DMS53 (cell line): ENCODE results near the gene ADCY6.

Experiments used
- DNase-seq: peaks from one replicate; lab custom pipeline; 2025; lab: John Stamatoyannopoulos, UW

Gene ADCY6

DNA sequence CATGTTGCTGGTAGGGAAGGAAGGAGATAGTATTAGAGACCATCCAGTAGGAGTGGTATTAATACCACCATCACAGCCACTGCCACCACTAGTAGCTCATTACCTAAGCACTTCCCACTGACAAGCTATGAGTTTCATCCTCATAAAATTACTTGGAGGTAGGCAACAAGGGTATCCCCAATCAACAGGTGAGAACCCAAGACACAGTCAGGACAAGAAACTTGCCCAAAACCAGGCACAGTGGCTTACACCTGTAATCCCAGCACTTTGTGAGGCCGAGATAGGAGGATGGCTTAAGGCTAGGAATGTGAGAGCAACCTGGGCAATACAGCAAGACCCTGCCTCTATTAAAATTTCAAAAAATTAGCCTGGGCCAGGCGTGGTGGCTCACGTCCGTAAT is 5.5 kb downstream of the ADCY6 start:
- DNase-seq, result no peak

DNA sequence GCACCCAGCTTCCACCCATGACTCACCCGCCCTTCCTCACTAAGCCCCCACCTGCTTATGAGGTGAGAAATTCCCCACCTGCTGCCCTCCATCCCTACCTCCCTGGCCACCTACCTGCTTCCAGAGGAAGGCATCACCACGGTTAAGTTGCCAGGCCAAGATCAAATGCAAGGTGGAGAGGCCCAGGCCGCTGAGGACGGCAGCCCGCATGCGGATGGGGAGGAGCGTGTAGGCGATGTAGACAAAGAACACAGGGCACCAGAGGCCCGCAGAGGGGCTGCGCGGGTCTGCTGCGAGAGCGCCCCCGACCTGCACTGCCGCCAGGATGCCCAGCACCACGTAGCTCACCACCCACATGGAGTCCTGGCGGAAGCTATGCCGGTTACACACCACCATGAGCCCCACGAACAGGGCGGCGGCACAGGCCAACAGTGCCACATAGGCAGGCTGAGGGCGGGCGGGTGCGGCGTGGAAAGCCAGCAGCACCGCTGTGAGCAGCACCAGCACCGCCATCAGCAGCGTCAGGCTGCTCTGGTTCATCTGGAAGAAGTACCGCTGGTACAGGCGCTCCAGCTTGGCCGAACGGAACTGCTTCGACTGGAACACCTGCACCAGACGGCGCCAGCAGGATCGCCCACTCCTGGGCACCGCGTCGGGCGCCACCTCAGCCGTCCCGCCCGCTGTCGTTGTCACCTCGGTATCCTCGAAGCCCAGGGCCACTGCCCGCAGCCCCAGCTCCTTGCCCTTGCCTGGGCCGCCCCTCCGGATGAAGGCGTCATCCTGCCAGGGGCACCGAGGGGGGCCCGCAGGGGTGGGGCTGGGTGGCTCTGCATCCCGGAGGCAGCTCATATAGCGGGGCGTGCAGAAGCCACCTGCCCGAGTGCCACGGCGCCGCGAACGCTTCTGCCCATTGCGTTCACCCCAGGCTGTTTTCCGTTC is 6.2 kb downstream of the ADCY6 start:
- no peak for DNase-seq

DNA sequence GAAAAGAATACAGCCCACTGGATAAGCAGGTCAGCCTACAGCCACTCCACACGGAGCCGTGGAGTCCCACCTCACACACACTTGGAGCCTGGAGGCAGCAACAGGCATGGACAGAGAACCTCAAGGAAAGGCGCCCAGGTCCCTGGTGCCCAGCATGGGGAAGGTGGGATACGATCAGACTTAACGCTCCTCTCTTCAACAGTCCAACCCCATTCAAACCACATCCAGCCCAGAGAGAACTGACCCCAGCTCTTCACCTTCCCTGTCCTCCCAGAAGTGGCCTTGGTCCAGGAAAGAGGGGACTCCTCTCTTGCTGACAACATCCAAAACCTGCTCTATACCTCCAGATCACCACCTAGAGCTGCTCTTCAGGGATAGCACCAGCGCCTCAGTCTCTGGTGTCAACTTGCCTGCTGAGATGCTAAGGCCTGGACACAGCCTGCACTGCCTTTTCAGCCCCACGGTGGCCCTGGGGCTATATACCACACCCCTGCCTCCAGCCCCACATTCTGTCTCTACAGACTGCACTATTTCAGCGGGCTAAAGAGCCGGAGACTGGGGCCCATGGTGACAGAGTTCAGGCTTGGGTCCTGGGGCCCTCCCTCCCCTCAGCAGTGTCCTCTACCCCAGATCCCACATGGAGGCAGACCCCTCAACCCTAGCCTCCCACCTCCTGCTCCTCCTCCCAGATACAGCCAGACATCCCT is 7.0 kb downstream of the ADCY6 start:
- DNase-seq, result no peak

DNA sequence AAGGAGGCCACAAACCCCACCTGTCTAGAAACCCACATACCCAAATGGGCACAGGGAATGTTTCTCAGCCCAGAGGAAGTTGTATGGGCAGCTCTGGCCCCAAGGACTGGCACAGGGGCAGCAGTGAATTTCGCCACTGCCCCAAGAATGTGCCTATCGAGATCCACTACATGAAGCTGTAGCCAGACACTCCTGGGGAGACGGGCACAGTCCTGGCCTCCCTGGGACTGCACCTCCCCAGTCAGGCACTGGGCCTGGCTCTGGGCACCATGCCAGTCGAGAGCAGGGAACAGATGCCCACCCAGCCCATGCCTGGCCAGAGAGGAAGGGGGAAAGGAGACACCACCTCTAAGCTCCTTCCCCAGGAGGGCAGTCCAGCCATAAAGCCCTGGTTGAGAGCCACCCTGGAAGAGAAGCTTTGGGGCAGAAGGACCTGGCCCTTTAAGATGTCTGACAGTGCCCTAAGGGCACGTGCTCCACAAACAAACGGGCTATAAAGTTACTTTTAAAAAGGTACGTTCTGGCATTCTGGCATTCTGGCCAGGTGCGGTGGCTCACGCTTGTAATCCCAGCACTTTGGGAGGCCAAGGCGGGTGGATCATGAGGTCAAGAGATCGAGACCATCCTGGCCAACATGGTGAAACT is 8.4 kb downstream of the ADCY6 start:
- DNase-seq, result no peak

DNA sequence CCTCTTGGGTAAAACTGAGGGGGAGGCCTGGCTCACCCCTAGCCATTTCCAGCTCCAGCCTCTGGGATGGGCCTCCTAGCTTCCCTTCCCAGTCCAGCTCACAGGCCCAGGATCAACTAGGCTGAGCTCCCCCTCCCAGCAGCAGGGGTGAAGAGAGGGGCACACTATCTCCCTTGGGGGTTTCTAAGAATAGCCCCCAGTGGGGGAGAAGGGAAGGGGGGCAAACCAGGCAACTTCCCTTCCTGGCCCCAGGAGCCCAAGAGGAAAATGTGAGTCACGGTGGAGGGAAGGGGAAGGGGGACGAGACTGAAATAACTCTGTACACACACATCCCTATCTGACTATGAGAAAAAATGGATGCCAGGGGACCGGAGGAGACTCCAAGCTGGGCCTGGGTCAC is 9.0 kb downstream of the ADCY6 start:
- no peak for DNase-seq

DNA sequence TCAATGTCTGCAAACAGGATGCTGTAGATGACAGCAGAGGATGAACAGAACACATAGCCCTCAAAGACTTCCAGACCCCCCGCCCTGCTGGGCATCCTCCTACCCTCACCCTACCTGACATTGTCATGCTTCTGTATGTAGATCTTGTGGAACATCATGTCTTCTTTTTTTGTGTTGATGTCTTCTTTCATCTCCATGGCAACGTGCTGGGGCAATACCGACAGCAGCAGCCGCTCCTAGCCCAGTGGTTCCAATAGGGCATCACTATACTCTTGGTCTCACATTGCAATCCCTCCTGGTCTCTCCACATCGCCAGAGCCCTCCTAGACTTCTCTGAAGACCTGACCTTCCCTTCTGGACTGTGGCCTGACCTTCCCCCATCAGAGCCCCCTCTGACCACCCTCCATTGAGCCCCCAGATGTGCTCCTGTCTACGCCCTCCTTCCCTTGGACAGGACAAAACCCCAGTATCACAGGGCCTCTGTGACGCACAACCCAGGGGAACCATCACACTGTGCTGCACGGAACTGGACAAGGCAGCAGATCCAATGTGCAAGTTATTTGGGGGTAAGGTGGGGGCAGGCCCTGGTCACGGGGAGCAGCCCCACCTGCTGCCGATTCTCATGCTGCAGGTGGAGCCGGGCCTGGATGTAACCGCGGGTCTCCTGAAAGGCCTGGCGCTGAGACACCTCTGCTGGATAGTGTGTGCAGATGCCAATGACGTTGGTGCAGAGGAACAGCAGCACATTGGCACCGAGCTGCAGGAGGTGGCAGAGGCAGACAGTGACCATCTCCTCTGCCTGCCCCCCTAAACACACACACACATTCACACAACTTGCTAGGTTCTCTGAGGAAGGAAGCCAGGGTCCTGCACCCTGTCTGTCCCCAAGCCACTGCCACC is 11.1 kb downstream of the ADCY6 start:
- no peak for DNase-seq

DNA sequence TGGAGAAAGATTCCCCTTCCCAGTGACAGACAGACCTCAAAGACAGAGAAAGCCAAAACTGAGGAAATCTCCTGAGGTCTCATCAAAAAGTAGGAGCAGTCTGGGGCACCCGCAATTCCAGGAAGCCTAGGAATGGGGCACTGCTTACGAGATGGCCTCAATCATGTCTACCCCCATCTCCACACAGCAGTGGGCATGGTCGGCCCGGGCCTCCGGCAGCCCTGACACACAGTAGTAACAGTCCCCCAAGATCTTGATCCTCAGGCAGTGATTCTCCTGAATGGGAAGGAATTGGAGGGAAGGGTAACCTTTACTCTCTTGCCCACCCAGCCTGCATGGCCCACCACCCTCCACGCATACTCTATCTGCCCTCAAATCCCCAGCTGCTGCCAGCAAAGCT is 11.9 kb downstream of the ADCY6 start:
- no peak for DNase-seq

DNA sequence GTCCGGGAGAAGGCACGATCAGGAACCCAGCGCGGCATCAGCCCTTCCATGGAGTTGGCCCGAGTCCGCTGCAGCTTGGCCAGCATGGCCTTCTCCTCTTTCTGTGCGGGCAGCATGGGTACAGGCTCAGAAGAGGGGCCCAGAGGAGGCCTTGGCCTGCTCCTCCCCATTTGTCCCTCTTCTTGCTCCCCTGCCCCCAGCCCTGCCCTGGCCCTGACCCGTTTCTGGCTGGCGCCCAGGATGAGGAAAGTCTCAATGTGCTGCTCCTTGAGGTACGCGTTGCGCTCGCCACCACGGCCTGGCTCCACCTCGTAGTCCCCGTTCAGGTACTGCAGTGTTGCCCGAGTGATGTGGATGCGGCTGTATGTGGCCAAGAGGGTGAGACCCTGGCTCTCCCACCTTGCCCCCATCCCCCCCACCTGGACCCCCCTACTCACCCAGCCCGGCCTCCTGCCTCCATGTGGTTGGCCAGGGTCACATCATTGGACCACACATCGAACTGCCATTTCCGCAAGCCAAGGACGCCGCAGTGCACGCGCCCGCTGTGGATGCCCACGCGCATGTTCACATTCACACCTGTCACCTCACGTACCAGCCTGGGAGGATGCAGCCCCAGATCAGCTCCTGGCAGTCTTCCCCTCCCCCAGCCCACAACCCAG is 12.8 kb downstream of the ADCY6 start:
- DNase-seq, result no peak

DNA sequence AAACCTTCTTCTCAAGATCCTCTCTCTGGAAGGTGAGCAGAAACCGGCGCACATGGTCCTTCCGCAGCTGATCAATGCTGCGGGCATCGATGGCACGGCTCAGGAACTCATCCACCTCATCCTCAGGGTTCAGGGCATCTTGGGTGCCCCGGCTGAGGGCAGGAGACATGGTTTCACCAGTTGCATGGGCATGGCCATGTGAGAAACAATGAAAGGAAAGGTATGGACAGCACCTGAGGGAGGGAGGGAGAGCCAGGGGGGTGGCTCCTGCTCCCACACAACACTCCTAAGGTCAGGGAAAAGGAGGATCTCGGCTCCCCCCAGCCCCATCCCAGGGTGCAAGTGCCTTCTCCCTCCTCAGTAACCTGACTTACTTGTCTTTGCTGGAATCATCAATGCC is 13.6 kb downstream of the ADCY6 start:
- no peak for DNase-seq

DNA sequence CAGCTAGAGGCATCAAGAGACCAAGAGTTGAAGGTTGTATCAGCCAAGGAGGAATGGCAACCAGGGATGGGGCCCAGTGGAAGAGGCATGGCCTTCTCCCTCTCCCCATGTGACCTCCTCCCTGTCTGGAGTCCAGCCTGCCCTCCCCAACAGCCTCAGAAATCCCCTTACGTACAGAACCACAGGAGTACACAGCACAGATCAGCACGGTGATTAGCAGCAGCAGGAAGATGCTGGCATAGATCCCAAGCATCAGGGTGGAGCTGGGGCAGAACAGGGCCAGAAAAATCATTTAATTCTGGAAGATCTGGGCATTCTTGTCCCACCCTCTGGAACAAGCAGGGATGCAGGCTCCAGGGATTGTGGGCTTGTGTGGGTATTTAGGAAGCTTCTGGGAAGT is 14.4 kb downstream of the ADCY6 start:
- no peak for DNase-seq

DNA sequence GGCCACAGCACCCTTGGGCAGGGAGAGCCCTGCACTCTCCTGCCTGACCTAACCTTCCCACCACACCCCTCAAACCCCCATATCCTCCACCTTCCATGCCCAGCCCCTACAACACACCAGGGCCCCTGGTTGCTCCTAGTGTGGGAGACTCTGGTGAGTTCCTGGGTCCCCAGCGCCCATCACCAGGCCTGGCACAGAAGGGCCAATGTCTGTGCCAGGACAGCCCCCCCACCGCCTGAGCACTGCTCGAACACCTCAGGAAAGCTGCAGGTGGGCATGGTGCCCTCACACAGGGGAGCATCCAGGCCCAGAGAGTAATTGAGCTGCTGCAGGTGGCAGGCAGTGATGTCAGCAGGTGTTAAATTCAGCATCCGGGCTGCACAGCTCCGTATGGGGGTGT is 15.2 kb downstream of the ADCY6 start:
- no peak for DNase-seq

DNA sequence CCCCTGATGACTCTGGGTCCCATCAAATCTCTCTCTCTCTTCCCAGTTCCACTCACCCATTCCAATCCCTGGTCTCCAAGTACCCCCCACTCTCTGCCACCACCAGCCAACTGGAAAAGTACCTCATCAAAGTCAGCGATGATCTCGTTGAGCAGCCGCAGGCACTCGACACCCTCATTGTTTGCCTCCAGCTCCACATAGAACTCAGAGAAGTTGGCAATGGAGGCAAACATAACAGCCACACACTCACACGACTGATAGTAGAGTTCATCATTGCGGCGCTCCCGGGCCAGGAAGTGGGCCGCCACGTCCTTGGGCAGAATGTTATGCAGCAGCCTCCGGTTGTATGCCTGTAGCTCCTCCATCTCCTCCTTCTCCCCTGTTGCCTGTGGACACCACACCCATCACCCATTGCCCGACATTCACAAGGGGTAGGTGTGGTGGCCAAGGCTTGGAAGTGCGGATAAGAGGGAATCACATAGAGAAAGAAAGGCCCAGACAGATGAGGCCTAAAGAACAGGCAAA is 17.2 kb downstream of the ADCY6 start:
- DNase-seq, result no peak

DNA sequence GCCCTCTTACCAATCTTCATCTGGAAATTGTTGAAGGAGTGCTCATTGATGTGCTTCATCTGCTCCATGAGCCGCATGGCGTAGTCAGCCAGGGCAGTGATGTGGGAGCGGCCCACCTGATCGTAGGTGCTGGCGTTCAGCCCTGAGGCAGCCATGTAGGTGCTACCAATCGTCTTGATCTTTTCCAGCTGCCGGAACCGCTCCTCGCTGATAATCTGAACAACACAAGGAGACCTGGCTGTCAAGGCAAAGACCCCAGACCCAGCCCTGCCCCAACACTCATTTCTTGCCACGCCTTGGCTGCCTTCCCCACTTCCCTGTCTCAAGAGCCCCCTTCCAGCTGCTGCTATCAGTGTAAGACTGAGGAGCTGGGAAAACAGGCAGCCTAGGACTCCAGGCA is 18.1 kb downstream of the ADCY6 start:
- DNase-seq, result no peak

DNA sequence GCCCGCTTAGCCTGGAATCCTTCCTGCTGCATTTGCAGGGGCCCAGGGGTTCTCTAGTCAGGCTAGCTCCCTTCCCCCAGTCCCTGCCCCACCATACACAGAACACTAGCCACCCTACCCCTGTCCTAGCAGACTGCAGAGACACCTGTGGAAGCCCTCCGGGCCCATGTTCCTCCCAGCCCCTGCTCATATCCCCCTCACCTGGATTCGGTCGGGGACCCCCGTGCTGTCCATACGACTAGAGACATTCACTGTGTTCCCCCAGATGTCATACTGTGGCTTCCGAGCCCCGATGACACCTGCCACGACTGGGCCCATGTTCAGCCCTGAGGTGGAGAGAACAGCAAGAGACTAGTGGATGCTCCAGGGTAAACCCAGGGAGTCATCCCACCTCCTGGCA is 20.2 kb downstream of the ADCY6 start:
- DNase-seq, result no peak

DNA sequence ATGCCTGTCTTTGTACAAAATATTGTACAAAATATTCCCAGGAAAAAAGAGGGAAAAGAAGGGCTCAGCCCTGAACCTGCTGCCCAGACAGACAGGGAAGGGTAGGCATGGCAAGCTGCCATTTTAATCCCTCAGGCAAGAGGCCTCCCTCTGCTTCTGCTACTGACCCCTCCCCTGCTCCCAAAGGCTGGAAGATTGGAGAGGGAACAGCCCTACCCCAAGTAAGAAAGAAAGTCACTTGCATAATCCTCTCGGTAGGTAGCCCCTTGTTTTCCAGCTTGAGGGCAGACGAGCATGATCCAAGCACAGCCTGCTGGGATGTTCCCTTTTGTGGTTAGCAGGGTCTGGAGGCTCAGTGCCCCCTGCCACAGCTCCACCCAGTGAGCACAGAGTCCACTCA is 20.7 kb downstream of the ADCY6 start:
- no peak for DNase-seq

DNA sequence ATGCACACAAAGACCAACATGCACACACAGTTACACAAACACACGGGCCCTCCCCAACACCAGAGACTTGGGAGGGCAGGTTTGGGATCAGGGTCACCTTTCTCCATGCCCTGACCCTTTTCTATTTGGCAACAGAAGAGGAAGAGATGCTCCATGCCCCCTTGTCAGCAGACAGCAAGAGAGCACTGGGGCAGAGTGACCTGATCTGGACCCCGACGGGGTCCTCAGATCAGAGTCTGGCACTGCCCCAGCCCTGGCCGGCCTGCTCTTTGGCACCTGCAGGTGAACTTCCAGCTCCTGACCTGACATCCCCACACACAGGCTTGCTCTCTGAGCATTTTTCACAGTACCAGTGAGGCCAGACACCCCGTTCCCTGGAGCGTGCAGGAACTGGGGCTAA is 21.4 kb downstream of the ADCY6 start:
- DNase-seq, result no peak

DNA sequence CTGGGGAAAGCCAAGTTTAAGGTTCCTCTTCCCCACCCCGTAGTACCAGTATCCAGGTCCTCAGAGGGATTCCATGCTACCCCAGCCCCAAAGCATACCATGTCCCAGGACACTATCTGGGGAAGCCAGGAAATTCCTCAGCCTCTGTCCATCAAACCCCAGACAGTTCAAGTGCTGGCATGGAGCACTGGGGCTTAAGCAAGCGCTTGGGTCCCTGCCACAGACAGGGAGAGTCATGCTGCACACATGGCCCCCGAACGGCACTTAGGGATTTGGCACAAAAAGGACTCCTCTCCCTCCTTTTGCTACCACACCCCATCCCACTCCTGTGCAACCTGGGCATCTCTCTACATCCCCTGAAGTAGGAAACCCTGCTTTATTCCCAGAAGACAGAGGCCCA is 21.8 kb downstream of the ADCY6 start:
- no peak for DNase-seq

DNA sequence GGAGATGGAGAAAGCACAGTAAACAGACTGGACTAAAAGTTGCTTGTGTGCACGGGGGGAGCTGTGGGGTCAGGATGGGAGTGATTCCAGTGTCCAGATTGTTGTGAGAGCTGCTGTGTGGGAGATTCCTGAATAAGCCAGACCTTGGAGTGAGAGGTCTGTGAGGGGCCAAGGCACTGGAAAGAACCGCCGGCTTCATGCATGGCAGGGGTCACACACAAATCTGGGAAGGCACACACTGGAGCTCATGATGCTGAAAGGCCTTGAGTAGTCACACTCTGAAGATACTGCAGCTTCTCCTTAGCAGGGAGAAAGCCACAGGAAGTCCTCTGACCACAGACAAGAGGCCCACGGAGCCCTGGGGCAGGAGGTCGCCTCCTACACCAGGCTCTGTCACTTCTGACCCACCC is 23.1 kb downstream of the ADCY6 start:
- DNase-seq, result no peak

DNA sequence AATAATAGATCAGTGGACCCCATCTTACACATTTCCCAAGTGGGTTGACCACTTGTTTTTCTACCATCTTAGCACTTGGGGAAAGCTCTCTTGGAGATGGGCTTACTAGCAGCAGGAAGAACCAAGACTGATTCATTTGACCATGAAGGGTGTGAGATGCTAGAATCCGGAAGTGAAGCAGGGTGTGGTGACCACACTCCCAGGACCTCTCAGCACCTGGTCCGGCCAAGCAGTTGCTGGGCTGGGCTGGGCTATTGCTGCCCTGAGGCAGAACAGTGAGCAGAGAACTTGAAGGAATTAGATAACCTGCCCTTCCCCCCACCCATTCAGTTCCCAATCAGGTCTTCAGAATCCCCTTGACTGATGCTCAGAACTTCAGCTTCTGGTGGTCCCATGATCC is 24.4 kb downstream of the ADCY6 start:
- DNase-seq, result no peak

DNA sequence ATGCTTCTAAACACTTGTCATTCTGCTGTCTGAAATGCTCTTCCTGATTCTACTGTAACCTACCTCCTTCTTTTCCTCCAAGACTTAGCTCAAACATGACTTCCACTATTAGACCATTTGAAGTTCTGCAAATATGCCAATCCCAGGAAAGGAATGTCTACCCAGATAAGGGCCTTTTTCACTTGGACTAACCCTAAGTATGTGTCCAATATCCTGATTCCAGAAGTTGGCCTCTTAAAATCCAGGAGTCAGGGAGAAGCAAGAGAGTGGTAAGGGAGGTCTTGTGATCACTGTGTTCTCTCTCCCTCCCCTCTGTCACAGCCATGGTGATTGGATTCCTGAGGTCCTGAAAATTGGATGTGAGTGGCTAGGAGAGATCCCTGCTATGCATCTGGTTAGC is 30.2 kb downstream of the ADCY6 start:
- no peak for DNase-seq

DNA sequence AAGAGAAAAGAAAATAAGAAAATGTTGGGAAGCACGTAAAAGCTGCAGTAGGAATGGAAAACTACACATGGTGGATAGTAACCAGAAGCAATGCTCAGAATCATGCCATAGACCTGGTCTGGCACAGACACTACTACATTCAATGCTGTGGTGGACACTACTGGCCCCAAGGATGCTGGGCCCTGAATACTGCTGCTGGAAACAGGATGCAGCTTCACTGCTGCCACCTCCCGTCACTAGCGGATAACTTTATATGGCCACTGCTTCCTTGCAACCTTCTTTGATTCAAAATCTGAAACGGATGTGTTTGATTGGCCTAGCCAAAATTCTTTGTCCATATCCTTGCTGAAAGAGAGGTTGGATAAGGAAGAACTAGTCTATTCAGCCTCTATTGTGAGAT is 30.7 kb downstream of the ADCY6 start:
- DNase-seq, result peak; percentile 10
